GM18951 (cell line): ENCODE results near the gene PARVA.

ENCODE experiments used
- POLR2A ChIP-seq: IDR thresholded peaks from 4 replicates; pipeline ENCODE4 v1.6.1; 2011; ENCODE audit warnings: mild to moderate bottlenecking; ENCODE audit not compliant: insufficient read length, insufficient read depth; ENCODE audit errors: extremely low read depth
- in situ Hi-C: fragments of 300-500 bp; cut with MboI; formaldehyde crosslinking; loops from one replicate; pipeline ENCODE4 v1.12.0; 2022; ENCODE audit warnings: low sequenced_read_pairs, mixed read lengths, inconsistent platforms; ENCODE audit not compliant: unreplicated experiment

The PARVA gene

DNA sequence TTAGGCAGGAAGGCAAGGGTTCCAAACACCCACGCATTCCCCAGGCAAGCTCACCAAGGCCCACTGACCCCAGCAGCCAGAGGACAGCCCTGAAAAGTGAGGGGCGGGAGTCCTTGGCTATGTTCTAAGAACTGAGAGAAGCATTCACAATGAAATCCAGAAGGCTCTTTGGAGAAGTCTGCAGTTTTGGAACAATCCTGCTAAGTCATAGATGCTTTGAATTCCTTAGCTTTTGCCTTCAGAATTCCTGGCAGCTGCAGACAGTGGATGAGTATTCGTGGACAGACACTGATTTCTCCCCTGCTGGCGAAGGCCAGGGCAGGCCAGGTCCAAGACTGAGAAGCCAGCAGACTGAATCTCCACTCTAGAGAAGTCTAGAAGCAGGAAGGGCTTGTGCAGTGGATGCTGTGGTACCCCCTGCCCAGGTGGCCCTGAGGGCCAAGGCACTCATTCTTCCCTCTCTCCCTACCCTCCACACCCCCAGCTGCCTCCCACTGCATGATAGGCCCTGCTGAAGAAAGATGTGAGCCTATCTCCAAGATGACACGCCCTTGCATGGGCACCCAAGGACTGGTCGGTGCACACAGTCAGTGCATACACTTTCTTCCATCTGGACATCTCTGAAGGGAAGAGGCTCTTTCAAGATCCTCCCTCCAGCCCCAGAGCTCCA lies 163.7 kb downstream of the PARVA start:
- TF ChIP-seq POLR2A = no peak
- in situ Hi-C loops = no loop called here

- in situ Hi-C loops = no loop called here
- no peak for TF ChIP-seq POLR2A
These were observed 164.3 kb downstream of the PARVA start for GRCh38 chr11:12541583-12542151.

- TF ChIP-seq POLR2A = no peak
- in situ Hi-C loops = no loop called here
These were observed 165.0 kb downstream of the PARVA start for GRCh38 chr11:12542186-12542935.

DNA sequence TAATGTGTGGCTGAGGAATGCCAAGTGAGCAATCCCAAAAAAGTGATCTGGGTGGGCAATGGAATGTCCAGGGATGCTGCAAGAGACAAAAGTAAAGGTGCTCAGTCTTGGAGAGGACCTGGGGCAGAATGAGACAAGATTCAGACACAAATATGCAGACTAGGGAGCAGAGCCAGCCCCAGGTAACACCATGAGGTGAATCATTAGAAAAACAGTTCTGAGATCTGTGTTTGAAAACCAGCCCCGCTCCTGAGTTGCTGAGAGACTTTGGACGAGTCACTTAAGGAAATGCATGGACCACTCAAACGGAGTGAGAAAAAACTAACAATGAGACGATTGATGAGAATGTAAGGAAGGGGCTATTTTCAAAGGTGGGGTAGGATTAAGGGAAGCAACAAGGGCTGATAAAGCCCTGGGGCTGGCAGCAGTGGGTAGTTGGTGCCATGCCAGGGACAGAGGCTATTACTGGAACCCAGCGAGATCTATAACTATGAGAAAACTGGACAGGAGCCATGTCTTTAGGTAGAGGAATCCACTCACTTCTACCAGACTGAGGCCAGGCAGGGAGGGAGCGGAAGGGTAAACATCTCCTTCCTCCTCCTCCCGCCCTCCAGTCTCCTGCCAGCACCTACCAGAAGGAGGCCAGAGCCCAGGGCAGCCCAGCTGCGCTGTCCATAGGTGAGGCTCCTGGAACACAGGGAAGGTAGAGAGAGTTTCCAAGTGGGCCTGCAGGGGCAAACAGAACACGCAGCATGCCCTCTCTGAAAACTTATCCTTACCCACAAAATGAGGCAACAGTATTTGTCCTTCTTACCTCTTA lies 166.4 kb downstream of the PARVA start:
- in situ Hi-C loops = no loop called here
- TF ChIP-seq POLR2A = no peak

- TF ChIP-seq POLR2A = no peak
- in situ Hi-C loops = no loop called here
These were observed 167.8 kb downstream of the PARVA start for GRCh38 chr11:12544986-12545775.

DNA sequence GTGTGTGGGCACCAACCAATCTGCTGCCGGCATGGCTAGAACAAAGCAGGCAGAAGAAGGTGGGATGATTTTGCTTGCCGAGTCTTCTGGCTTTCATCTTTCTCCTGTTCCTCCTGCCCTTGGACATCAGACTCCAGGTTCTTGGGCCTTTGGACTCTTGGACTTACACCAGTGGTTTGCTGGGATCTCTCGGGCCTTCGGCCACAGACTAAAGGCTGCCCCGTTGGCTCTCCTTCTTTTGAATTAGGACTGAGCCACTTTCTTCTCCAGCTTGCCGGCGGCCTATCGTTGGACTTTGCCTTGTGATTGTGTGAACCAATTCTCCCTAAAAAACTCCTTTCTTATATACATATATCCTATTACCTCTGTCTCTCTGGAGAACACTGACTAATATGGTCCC lies 168.8 kb downstream of the PARVA start:
- in situ Hi-C loops = no loop called here
- no peak for TF ChIP-seq POLR2A

DNA sequence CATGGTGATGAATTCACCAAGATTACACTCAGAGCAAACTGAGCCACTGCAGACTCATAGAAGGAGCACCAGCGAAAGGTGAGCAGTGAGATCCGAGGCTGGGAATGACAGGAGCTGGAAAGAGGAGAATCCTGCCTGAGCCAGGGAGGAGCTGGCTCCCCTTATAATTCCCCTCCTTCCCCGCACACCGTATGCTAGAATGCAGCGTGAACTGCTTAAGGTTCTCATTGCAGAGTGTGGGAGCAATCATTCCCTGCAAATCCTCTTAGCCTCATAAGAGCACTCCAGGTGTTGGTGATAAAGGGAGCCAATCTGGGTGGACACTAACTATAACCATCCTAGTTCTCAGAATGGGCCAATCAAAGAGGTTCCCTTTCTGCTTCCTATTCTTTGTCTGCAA lies 169.3 kb downstream of the PARVA start:
- in situ Hi-C loops = no loop called here
- no peak for TF ChIP-seq POLR2A

DNA sequence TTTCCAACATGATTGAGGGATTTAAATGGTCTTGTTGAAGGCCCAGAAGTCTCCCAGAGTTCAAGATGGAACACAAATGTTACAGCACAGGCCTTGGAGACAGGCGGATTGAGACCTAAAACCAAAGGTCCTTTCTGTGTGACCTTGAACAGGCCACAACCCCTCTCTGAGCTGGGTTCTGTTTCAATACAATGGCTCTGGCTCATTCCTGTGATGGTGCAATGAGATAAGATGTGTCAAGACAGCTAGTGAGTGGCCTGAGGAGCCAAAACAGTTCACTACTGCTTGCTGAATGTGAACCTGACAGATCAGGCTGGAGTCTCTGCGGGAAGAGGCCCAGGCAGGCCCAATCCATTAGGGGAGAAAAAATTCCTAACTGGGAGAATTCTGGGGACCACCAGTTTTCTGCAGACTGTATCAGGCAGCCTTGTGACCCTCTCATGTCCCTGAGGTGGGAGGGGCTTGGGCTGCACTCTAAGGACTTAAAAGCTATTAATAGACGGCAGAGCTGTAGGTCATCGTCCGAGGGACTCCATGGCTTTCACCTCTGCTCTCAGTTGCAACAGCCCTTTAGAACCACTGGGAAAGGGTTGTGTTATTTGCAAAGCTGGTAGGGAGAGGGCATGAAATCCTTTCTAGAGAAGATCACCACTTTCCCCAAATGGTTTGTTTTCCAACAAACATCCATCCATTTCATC lies 170.7 kb downstream of the PARVA start:
- in situ Hi-C loops = no loop called here
- TF ChIP-seq POLR2A = no peak

GRCh38 chr11:12552692-12553091 lies 175.3 kb downstream of the PARVA start:
- in situ Hi-C loops = no loop called here
- no peak for TF ChIP-seq POLR2A

DNA sequence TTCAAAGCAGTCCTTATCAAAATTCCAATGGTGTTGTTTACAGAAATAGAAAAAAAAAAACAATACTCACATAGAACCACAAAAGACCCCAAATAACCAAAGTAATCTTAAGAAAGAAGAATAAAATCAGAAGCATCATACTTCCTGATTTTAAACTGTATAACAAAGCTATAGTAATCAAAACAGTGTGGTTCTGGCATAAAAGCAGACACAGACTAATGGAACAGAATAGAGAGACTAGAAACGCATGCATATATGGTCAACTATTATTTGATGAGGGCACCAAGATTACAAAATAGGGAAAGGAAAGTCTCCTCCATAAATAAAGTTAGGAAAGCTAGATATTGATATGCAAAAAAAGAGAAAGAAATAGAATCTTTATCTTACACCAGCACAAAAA lies 176.8 kb downstream of the PARVA start:
- in situ Hi-C loops = no loop called here
- no peak for TF ChIP-seq POLR2A

DNA sequence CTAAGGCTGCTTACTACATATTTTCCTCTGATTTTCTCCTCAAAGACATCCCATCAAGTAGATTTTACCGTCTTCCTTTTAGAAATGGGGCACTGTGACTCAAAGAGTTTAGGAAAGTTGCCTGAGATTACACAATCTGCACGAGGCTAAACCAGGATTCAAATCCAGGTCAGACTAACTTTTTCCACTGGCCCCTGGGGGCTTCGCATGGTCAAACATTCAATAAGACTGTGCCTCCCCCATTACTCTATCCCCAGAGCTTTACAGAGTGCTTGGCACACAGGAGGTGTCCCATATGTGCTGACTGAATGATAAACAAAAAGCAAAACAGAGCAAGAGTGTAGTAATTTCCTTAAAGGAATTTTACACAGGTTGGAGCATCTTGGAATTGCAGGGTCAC lies 178.8 kb downstream of the PARVA start:
- TF ChIP-seq POLR2A = no peak

DNA sequence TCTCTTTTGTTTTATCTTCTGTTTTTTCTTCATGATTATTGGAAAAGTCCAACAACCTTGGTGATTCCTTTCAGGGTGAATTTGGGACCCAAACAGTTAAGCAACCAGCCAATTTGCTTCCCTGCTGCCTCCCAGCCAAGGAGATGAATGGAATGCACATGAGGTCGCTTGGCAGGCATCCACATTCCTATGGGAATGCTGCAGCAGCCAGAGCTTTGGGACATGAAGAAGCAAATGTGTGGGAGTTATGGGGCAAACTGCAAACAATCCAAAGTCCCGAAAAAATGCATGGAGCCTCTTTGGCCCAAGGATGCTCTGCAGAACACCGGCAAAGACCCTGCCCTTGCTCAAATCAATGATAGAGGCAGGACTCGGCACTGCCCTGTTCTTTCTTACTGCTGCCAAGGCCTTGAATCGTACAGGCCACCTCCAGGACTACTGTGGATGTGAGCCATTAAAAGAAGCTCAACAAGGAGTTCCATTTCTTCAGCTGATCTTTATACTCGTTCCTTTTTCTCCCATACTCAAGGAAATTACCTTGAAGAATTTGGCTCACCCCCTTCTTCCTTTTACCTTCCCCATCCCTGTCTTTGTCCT lies 179.5 kb downstream of the PARVA start:
- TF ChIP-seq POLR2A = no peak
- in situ Hi-C loops = no loop called here

More for the DNA sequence above, 178.8 kb downstream of the PARVA start:
- in situ Hi-C loops = no loop called here
